ENCODE data around the gene FAM25C.
A peak's percentile ranks its signal among the peaks of the same experiment; 100 is the strongest.

Gene FAM25C

GRCh38 chr10:47947424-47947823 lies 52.2 kb downstream of the FAM25C start:
- peak; percentile 78 for DNase-seq
